HUES48 (cell line): ENCODE results near the gene CCDC78.
"Not testable (repeated sequence)": the region's sequence is repeated elsewhere in the genome, so short reads cannot be mapped to it uniquely, and the experiment has no call there.

ENCODE experiments used
- H3K27ac ChIP-seq: one replicate; pipeline ENCODE4 v1.7.0; 2013; ENCODE audit warnings: low read depth, low read length, inconsistent platforms
- H3K27me3 ChIP-seq: 2 replicates; pipeline ENCODE4 v1.6.1; 2013; ENCODE audit warnings: mild to moderate bottlenecking, low read length; ENCODE audit not compliant: control insufficient read depth, insufficient read depth
- H3K36me3 ChIP-seq: 2 replicates; pipeline ENCODE4 v1.6.1; 2013; ENCODE audit warnings: low read length; ENCODE audit not compliant: control insufficient read depth, insufficient read depth
- H3K4me1 ChIP-seq: 2 replicates; pipeline ENCODE4 v1.6.1; 2013; ENCODE audit warnings: mild to moderate bottlenecking, low read length; ENCODE audit not compliant: control insufficient read depth, insufficient read depth
- H3K4me3 ChIP-seq: 2 replicates; pipeline ENCODE4 v1.5.1; 2013; ENCODE audit warnings: mild to moderate bottlenecking, low read depth, low read length
- H3K9ac ChIP-seq: 2 replicates; pipeline ENCODE4 v1.6.1; 2013; ENCODE audit warnings: mild to moderate bottlenecking, low read depth, low read length, moderate library complexity
- H3K9me3 ChIP-seq: 2 replicates; pipeline ENCODE4 v1.6.1; 2013; ENCODE audit warnings: low read length; ENCODE audit not compliant: control insufficient read depth, insufficient read depth

The CCDC78 gene

DNA sequence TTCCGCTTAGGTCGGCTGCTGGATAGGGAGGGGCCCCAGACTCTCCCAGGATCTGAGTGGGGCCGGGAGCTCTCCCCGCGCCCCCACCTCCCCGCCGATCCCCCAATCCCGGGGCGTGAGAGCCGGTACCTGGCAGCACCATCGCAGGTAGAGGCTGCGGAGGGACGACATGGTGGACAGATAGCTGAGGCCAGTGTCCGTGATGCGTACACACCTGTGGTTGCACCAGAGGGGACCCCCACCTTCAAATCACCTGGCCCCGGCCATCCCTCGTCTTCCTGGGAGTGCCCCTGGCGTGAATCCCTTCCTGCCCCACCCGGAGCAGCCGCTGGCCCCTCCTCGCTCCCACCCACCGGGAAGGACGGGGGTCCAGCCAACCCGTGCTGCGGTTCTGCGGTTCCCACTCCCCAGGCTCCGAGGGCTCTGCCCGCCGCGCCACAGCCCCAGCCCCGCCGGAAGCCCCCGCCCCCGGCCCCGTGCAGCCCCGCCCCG lies 31.3 kb downstream of the CCDC78 start:
- no peak overlapping the region for H3K27ac ChIP-seq
- peaks cover 64% of the 10 kb centered on the region for H3K27me3 ChIP-seq
- no peaks in the 10 kb centered on the region for H3K36me3 ChIP-seq
- no peaks in the 10 kb centered on the region for H3K4me1 ChIP-seq
- H3K4me3 ChIP-seq: peak overlapping the region; percentile 69
- no peaks in the 10 kb centered on the region for H3K9me3 ChIP-seq
- H3K9ac ChIP-seq: no peak overlapping the region

- peaks cover 59% of the 10 kb centered on the region for H3K27me3 ChIP-seq
Observed at GRCh38 chr16:694187-694862, 31.9 kb downstream of the CCDC78 start.

GRCh38 chr16:693766-694165 lies 32.5 kb downstream of the CCDC78 start:
- H3K27ac ChIP-seq: no peak overlapping the region
- no peaks in the 10 kb centered on the region for H3K36me3 ChIP-seq
- no peaks in the 10 kb centered on the region for H3K9me3 ChIP-seq
- H3K4me1 ChIP-seq: peaks cover 4% of the 10 kb centered on the region; the same call in 1 of the 2 replicates
- peak overlapping the region; percentile 69; the same call in 1 of the 2 replicates for H3K4me3 ChIP-seq
- peaks cover 53% of the 10 kb centered on the region for H3K27me3 ChIP-seq
- H3K9ac ChIP-seq: no peak overlapping the region

More at GRCh38 chr16:694187-694862, 31.9 kb downstream of the CCDC78 start:
- Histone ChIP-seq H3K9me3 (no peaks in the 10 kb centered on the region), H3K4me1 (peaks cover 4% of the 10 kb centered on the region; the same call in 1 of the 2 replicates), H3K9ac (no peak overlapping the region), H3K36me3 (no peaks in the 10 kb centered on the region), H3K4me3 (peak overlapping the region; percentile 69), H3K27ac (no peak overlapping the region)

- Histone ChIP-seq H3K4me3 (peak overlapping the region; percentile 69; the same call in 1 of the 2 replicates), H3K9me3 (no peaks in the 10 kb centered on the region), H3K27me3 (peaks cover 51% of the 10 kb centered on the region), H3K9ac (no peak overlapping the region), H3K36me3 (no peaks in the 10 kb centered on the region), H3K27ac (no peak overlapping the region), H3K4me1 (peaks cover 4% of the 10 kb centered on the region; the same call in 1 of the 2 replicates)
Observed at GRCh38 chr16:693364-693763, 32.9 kb downstream of the CCDC78 start.

DNA sequence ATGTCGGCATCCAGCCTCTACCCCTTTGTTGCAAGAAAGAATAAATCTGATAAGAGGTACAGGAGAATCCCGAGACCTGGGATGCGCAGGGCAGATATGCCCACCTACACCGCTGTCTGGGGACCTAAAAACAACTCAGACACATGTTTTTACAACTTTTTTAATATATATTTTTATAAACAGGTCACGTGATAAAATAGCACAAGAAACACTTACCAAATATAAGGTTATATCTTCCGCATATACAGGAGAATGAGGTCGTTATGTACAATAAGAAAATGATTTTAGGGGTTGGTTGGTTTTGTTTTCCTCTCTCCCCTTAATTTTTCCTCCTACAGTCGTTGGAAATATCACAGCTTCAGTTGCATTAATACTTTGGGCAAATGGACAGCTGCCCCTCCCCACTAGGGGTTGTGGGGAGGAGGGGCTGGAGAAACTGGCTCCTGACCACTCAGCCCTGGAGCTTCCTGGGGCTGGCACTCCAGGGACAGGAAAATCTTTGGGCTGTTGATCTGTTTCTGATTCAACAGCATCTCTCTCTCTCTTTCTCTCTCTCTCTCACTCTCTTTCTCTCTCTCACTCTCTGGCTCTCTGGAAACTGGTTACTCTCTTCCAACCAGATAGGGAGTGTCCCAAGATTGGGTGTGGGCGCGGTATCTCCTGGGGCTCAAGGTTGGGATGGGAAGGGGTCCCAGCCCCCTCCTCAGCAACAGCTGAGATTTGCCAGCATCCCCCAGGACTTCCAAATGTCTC lies 33.7 kb downstream of the CCDC78 start:
- H3K4me3 ChIP-seq: no peak overlapping the region
- no peaks in the 10 kb centered on the region for H3K9me3 ChIP-seq
- H3K9ac ChIP-seq: no peak overlapping the region
- peaks cover 4% of the 10 kb centered on the region; the same call in 1 of the 2 replicates for H3K4me1 ChIP-seq
- H3K36me3 ChIP-seq: peaks cover 6% of the 10 kb centered on the region; the same call in 1 of the 2 replicates
- no peak overlapping the region for H3K27ac ChIP-seq
- peaks cover 48% of the 10 kb centered on the region for H3K27me3 ChIP-seq

GRCh38 chr16:691242-691641 lies 35.0 kb downstream of the CCDC78 start:
- Histone ChIP-seq H3K36me3 (peaks cover 18% of the 10 kb centered on the region), H3K27me3 (peaks cover 46% of the 10 kb centered on the region)
- not testable (repeated sequence) for H3K4me3 ChIP-seq, H3K4me1 ChIP-seq, H3K9ac ChIP-seq, H3K9me3 ChIP-seq, H3K27ac ChIP-seq

GRCh38 chr16:689175-689897 lies 36.9 kb downstream of the CCDC78 start:
- Histone ChIP-seq H3K9me3 (no peaks in the 10 kb centered on the region), H3K9ac (peak overlapping the region; percentile 79; the same call in 1 of the 2 replicates), H3K36me3 (peaks cover 26% of the 10 kb centered on the region), H3K27ac (peak overlapping the region; percentile 82), H3K4me1 (peaks cover 4% of the 10 kb centered on the region; the same call in 1 of the 2 replicates), H3K27me3 (peaks cover 29% of the 10 kb centered on the region), H3K4me3 (peak overlapping the region; percentile 93)

- Histone ChIP-seq H3K9me3 (no peaks in the 10 kb centered on the region), H3K4me1 (peaks cover 9% of the 10 kb centered on the region), H3K9ac (no peak overlapping the region), H3K36me3 (peaks cover 36% of the 10 kb centered on the region), H3K27ac (no peak overlapping the region), H3K27me3 (peaks cover 14% of the 10 kb centered on the region), H3K4me3 (no peak overlapping the region)
Observed at GRCh38 chr16:687499-687898, 38.7 kb downstream of the CCDC78 start.

- Histone ChIP-seq H3K4me3 (no peak overlapping the region), H3K4me1 (peaks cover 9% of the 10 kb centered on the region)
Observed at GRCh38 chr16:686459-687260, 39.6 kb downstream of the CCDC78 start.

GRCh38 chr16:685967-686366 lies 40.3 kb downstream of the CCDC78 start:
- no peak overlapping the region for H3K9ac ChIP-seq
- H3K4me1 ChIP-seq: peaks cover 16% of the 10 kb centered on the region
- 0 out of 2 replicates have a peak, but pooled peaks cover 2% of the 10 kb centered on the region for H3K27me3 ChIP-seq
- peaks cover 49% of the 10 kb centered on the region for H3K36me3 ChIP-seq
- H3K4me3 ChIP-seq: no peak overlapping the region
- no peaks in the 10 kb centered on the region for H3K9me3 ChIP-seq
- no peak overlapping the region for H3K27ac ChIP-seq

More at GRCh38 chr16:686459-687260, 39.6 kb downstream of the CCDC78 start:
- H3K27me3 ChIP-seq: 0 out of 2 replicates have a peak, but pooled peaks cover 6% of the 10 kb centered on the region
- H3K36me3 ChIP-seq: peaks cover 45% of the 10 kb centered on the region
- no peak overlapping the region for H3K27ac ChIP-seq
- no peaks in the 10 kb centered on the region for H3K9me3 ChIP-seq
- H3K9ac ChIP-seq: no peak overlapping the region
